HG03039 (cell line): ENCODE measurements around the gene ADAM22.

Experiments
- ATAC-seq: cut with Tn5 transposase; IDR thresholded peaks from one replicate; pipeline ENCODE4 v1.9.1; 2021; ENCODE audit warnings: mild to moderate bottlenecking, moderate library complexity; ENCODE audit not compliant: unreplicated experiment

The ADAM22 gene

DNA sequence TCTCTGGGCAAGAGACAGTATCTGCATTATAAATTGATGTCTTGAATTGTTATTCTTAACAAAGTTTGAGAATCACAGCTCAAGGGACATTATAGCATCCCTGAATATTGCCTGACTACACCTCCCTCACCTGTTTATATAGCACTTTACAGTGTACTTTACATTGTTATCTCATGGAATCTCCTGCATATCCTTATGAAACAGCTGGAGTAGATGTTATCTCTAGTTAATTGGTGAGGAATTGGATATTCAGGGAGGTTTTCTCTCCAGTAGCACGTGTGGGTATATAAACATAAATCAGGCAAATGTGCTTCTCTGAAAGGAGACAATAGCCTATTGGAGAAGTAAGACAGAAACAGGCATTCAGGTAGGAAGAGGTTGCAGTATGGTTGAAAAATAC, 168.6 kb downstream of the ADAM22 start:
- ATAC-seq: no peak

DNA sequence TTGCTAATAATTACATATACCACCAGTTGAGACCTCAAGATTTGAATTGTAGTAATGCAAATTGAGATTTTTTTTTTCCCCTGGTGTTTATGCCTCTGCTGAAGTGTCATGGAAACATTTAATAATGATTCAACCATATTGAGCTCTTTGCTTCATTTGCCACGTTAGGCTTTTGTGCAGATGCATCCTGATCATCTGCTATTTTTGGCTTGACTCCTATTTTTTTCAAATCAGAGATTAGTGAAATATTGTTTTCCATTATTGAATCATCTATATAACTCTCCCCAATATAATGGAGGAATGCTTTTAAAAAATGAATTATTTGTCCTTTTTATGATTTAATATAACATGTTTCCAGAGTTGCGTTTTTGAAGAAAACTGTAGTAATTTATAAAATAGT, 170.7 kb downstream of the ADAM22 start:
- no peak for ATAC-seq

DNA sequence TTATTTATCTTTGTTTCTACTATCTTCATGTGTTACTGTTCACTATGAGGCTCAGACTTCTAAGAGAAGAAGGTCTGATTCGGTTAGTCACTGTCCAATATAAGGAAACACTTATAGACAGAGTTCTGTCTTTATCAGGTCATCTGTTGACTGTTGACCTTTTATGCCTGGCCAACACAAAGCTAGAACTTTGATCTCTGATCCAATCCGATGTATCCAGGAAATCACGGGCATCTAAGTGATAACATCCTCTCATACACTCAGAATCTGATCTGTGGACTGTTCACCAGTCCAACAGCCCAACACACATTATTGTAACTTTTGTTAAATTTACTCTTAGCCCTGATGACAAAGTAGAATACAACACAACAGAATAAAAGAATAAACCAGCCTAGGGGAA, 171.2 kb downstream of the ADAM22 start:
- no peak for ATAC-seq

DNA sequence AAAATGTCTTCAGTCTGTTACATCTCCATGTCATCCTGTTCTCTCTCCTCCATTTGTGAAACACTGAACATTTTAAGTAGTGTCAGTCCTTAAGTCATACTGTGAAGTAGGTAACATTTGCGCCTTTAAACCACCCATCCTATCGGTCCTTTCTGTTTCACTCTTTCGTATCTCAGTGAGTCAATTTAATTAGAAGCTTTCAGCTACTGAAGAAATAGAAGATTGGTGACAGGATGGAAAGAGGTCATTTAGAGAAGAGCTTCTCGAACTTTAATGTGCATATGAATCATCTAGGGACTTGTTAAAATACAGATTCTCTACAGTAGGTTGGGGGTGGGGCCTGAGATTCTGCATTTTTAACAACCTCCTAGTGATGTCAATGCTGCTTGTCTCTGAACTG, 172.4 kb downstream of the ADAM22 start:
- ATAC-seq: no peak

DNA sequence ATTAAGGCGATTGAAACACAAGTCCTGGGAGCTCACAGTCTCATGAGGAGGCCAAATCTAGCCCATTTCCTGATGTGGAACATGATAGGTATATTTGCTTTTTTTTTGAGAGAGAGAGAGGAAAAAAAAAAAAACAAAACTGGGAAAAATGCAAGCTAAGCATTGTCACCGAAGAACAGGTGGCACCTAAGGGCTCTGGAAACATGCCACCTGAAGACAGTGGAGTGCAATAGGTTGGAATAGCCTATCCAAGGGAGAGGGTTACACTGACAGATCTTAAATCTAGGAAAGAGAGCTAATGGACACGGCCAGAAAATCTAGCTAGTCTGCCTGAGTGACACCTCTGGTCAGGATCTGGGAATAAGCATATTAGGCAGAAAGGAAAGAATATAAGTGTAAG, 175.6 kb downstream of the ADAM22 start:
- ATAC-seq: no peak

DNA sequence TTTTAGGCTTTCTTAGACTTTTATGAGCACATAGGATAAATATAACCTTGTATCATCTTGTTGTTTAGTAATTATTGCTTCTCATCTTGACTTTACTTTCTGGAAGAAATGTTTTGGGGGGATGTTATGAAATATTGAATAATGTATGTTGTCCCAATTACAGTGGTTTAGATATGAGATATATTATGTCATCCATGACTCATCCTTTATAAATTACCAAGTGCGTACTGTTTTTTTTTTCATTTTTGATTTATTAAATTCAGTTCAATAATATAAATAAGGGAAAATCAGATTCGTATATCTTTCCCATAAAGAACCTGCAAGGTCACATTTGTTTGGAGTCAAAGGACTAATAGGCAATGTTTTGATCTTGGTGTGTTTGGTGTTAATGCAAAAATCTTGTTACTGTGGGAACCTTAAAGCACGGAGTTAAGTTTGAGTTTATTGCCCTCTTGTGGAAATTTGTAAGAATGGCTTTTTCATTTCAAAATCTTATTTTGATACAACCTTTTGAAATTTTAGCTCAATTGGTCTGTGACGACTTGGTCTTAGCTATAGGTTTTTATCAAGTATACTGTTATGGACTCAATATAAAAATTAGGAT, 177.2 kb downstream of the ADAM22 start:
- ATAC-seq: peak; percentile 50

DNA sequence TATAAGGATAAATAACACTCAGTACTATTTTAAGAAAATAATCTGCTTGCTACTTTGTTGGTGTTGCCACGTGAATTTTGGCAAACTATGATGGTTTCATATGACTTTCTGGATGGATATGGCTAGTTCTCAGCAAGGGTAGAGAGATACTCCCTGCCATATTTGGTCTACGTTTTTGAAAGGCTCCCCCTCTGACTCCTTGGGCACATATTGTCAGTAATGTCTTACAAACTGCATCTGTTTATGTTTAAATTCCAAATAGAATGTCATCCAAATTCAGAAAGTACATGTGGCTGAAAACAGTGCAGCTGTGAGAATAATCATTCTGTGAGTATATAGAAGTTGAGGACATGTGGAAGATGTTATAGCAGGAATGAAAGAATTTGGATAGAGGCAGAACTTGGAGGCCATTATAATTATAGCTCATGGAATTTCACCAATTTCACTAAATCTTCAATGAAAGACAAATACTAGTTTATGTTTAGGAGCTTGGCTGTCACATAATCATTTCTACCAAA, 178.0 kb downstream of the ADAM22 start:
- ATAC-seq: no peak

DNA sequence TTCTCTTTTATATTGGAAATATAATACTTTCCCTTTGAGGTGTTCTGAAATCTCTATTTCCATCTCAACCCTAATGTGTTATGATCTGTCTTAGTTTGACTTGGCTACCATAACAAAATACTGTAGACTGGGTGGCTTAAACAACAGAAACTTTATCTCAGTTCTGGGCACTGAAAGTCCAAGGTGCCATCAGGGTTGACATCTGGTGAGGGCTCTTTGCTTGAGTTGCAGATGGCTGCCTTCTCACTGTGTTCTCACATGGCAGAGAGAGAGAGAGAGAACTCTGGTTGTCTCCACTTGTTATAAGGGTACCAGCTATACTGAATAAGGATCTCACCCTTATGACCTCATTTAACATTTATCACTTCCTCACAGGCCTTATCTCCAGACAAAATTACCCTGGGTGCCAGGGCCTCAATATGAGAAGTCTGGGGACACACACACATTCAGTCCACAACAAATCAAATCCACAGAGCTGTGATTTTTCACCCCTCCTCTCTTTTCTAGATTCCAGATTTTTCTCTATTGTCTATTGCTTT, 181.3 kb downstream of the ADAM22 start:
- ATAC-seq: no peak

DNA sequence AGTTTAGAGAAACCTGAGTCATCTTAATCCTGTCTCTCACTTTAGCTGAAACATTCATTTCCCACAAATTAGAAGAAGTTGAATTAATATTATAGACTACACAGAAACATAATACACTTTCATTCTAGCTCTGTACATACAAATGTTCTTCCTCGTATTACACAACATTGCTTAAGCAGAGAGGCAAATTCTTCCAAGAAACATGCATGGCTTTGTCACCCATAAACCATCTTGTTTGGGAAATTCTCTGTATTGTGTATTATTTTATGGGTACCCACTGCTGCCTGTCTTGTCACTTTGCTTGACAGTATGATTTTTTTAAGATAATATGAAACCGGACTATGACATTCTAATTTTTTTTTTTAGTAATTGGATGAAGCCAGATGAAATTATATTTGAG, 181.8 kb downstream of the ADAM22 start:
- no peak for ATAC-seq

DNA sequence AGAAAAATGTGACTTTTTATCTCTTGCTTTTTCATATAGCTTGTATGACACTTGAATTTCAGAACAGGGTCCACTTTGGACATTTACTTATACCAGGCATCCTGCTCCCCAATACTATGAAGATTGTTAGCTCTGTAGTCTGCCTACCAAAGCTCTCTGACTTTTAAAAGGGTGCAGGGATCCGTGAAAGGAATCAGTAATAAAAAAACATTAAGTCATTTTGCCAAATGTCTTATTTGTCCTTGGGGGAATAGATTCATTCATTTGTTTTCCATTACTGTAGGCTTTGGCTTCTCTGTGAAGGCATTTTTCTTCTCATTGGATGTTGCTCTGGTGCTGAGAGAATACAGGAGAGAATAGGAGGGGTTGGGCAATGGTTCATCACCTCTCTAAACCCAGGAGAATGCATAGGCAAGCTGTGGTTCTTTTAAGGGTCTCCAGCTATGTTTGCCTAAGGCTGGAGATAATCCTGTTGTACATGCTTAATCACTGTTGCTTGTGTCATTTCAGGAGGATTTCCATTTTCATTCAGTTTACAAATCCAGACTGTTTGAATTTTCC, 182.3 kb downstream of the ADAM22 start:
- no peak for ATAC-seq

DNA sequence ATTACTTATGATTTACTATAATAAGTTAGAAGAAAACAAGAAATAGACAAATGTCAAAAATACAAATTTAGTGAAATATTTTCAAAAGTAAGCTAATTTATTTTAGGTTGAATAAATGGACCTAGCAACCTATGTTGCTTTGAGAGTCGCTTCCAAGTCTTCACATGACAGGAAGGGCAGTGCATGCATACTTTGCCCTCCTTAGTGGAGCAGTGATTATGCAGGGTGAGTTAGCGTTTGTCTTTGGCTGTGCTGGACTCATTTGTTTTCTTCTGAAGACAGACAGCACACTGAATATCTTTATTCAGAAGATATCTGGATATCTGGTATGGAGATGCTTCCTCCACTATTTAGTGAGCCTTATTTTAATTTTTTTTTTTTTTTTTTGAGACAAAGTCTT, 183.3 kb downstream of the ADAM22 start:
- ATAC-seq: no peak

DNA sequence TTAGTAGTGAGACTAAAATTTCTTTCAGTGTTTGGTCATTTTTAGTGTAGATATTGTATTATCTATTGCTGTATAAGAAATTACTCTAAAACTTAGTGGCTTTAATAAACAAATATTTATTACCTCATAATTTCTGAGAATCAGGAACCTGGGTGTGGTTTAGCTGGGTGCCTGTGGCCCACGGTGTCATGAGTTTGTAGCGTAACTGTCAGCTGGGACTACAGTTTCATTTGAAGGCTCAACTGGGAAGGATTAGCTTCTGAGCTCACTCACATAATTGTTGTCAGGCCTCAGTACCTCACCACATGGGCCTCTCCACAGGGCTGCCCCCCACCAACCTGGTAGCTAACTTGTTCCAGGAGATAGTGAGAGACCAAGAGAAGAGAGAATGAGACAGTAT, 187.3 kb downstream of the ADAM22 start:
- ATAC-seq: no peak

DNA sequence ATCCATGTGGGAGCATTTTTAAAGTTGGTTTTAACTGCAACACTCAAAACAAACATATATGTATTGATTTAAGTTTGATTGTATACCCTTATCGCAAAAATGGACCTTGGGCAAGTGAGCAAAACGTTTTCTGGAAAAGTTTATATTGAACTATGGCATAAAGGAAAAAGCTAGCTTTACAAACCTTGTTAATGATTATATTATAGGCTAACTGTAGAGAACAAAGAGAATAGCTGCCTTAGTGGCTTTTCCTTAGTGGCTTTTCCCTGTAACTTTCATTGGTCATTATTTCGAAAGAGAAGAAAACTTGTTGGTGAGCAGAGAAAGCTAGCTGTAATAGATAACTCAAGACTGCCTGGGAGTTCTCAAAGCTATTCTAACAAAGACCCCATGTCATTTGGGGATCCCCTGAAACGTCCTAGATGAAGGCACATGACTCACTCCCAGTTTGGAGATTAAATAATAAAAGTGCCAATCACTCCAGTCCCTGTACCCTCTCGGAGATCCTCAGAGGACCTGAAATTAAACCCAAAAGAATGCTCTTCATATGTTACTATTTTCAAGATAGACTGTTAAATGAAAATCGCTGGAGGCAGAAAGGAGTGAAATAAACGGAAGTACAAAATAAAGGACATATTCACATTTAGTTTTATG, 193.7 kb downstream of the ADAM22 start:
- no peak for ATAC-seq

DNA sequence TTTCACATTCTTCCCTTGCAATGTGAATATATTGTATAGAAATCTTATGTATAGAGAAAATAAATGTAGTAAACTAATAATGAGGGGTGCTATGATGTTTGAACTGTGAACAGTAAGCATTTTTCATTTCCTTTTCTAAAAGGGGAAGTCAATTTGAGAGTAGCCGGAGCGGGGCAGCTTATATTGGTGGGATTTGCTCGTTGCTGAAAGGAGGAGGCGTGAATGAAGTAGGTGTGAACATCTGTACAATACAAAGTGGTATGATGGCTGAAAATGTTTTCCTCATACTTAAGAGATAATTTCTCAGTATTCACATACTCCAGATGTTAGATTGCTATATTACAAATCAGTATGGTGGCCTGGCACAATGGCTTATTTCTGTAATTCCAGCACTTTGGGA, 198.7 kb downstream of the ADAM22 start:
- ATAC-seq: no peak

DNA sequence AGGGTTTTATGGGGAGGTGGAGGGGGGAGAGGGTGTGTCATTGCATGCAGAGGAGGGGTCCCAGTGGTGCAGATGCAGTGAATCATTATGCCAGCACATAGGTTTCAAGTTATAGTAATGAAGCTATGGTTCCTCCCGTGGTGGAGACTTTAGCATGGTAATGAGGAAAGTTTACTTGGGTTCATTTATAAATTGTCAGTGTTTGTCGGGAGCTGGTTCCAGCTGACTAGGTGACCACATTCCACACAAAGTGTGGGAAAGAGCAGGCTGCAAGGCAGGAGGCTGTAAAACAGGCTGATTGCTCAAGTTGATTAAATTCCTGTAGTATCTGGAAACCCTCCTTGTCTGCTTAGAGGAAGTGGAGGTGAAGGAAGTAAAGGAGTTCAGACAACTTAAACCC, 206.9 kb downstream of the ADAM22 start:
- no peak for ATAC-seq

DNA sequence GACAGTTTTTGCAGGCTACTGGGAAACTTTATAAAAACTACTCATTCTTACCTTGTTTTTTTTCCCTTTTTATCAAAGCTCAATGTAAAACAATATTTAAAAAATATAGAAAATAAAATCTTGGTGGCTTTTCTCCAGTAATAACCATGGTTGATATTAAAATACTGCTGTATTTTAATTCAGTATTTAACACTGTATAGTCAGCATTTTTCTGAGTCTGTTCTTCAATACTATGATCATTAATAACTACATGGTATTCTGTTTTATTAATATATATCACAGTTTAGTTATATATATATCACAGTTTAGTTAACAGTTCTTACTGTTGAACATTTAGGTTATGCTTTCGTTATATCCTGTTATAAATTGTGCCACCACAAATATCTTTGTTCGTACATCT, 207.4 kb downstream of the ADAM22 start:
- no peak for ATAC-seq

DNA sequence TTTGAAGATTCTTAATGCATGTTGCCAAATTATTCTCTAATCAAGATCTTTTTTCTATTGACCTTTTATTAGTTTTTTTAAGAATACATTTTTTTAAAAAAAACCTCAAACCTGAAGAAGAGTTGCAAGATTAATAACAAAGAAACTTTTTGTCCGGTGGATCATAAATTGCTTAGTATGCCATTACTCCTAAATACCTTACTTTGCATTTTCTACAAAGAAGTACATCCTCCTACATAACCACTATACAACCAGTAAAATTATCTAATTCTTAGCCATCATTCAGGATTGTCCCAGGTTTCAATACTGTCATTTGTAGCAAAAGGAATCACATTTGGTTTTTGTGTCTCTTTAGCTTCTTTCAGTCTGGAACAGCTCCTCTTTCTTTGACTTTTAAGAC, 207.9 kb downstream of the ADAM22 start:
- ATAC-seq: no peak

DNA sequence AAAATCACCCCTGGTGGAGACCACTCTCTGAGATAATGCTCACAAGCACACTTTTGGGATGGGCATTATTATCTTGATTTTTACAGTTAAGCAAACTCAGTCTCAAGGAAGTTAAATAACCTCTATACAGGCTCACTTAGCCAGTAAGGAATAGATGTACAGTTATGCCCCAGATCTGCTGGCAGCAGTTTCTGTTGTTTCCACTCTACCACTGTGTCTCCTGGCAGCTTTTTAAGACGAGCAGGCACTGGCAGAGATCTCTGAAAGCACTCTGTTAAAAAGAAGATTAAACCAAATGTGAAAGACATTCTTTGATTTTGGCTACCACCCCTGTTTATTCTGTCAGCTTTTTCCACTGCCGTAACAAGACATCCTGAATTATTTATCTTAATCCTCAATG, 212.6 kb downstream of the ADAM22 start:
- no peak for ATAC-seq

DNA sequence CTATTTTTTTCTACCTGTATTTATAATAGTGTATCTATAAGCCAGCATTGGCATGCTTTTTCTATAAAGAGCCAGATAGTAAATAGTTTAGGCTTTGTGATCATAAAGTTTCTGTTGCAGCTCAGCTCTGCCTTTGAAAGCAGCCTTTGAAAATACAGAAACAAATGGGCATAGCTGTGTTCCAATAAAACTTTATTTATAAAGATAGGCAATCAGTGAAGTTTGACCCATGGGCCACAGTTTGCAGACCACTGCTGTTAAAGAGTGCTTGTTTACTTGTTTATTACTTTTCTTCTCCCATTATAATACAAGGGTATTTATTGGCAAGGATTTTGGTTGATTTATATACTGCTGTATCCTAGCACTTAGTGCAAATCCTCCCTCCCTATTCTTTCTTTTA, 213.3 kb downstream of the ADAM22 start:
- ATAC-seq: no peak

DNA sequence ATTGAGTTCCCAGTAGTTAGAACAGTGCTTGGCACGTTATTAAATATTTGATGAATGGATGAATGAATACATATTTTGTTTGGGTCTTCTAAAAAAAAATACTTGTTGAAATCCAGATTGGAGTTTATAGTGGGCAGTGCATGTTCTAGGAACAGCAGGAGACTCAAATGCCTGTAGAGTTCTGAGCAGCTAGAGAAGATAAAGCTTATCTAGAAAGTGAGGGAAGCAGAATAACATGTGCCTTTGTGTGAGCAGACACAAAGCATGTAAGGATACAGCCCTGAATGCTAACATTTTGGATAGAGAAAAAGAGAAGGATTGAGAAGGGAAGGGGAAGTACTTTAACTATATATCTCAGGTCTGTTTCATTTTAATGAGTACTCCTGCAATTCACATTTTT, 213.9 kb downstream of the ADAM22 start:
- no peak for ATAC-seq

DNA sequence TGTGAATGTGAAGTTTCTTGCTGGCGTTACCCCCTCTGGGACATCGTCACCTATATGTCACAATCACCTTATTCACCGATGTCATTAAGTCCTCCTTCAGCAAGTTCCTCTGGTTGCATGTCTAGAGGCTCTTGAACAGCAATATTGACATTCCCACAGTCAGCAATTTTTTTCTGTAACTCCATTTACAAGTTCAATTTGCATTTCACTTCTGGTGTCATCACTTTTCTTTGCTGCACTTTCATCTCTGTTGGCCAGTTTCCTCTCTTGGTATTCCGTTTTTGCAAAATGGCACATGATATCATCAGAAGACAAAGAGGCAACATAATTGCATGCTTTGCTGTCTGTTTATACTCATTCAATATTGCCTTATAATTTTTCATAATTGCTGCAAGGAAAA, 216.0 kb downstream of the ADAM22 start:
- no peak for ATAC-seq

DNA sequence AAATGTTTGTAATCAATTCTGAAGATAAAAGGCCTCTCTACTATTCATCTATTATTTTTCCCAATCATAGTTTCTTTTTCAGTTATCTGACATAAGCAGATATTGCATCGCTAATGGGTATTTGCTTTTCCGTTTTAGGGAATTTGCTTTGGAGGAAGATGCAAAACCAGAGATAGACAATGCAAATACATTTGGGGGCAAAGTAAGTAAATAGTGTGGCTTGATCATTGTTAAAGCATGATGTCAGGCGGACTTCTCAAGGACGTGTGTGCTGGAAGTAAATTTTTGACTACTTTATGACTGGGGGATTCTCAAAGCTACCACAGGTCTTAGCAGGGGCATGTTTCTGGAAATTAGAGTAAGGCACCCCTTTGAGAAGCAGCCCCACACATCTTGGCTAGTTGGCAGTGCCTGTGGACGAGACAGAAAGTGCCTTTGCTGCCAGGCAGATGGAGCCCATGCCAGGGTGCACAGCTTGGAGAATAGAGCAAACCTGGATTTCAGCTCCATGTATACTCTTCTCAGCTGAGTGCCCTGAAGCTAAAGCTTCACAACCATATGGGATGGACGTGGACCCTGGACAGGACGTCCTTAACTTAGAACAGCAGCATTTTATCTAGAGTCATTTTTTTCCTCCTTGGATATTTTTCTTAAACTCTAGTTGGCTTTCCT, 217.2 kb downstream of the ADAM22 start:
- no peak for ATAC-seq
